IPS-15b (cell line): ENCODE measurements around the gene ANO4.

Experiments
- H3K27me3 ChIP-seq: one replicate; pipeline ENCODE4 v1.6.1; 2013; ENCODE audit warnings: low read length; ENCODE audit not compliant: control insufficient read depth, insufficient read depth
- H3K36me3 ChIP-seq: one replicate; pipeline ENCODE4 v1.6.1; 2013; ENCODE audit warnings: low read length; ENCODE audit not compliant: control insufficient read depth, insufficient read depth
- H3K4me1 ChIP-seq: one replicate; pipeline ENCODE4 v1.6.1; 2013; ENCODE audit warnings: mild to moderate bottlenecking, low read length; ENCODE audit not compliant: control insufficient read depth, insufficient read depth
- H3K4me3 ChIP-seq: one replicate; pipeline ENCODE4 v1.5.1; 2013; ENCODE audit warnings: low read depth, low read length
- H3K9ac ChIP-seq: one replicate; pipeline ENCODE4 v1.6.1; 2013; ENCODE audit warnings: low read depth, mild to moderate bottlenecking, low read length
- H3K9me3 ChIP-seq: one replicate; pipeline ENCODE4 v1.6.1; 2013; ENCODE audit warnings: mild to moderate bottlenecking, low read length; ENCODE audit not compliant: control insufficient read depth, insufficient read depth

ANO4 gene

GRCh38 chr12:100895192-100895591 is 100.6 kb downstream of the ANO4 start:
- H3K36me3 ChIP-seq = no peaks in the 10 kb centered on the region
- no peaks in the 10 kb centered on the region for H3K27me3 ChIP-seq
- no peaks in the 10 kb centered on the region for H3K4me1 ChIP-seq
- no peaks in the 10 kb centered on the region for H3K9me3 ChIP-seq
- no peak overlapping the region for H3K4me3 ChIP-seq
- no peak overlapping the region for H3K9ac ChIP-seq

GRCh38 chr12:100896192-100896591 is 101.6 kb downstream of the ANO4 start:
- H3K4me3 ChIP-seq = no peak overlapping the region
- no peak overlapping the region for H3K9ac ChIP-seq
- no peaks in the 10 kb centered on the region for H3K4me1 ChIP-seq
- no peaks in the 10 kb centered on the region for H3K9me3 ChIP-seq
- no peaks in the 10 kb centered on the region for H3K27me3 ChIP-seq
- H3K36me3 ChIP-seq = no peaks in the 10 kb centered on the region

- no peaks in the 10 kb centered on the region for H3K36me3 ChIP-seq
- H3K4me1 ChIP-seq = no peaks in the 10 kb centered on the region
- H3K27me3 ChIP-seq = no peaks in the 10 kb centered on the region
- no peaks in the 10 kb centered on the region for H3K9me3 ChIP-seq
- H3K9ac ChIP-seq = no peak overlapping the region
- H3K4me3 ChIP-seq = no peak overlapping the region
These were observed 102.7 kb downstream of the ANO4 start for GRCh38 chr12:100897240-100897639.

GRCh38 chr12:100899301-100899700 is 104.7 kb downstream of the ANO4 start:
- Histone ChIP-seq H3K4me1 (no peaks in the 10 kb centered on the region), H3K9me3 (no peaks in the 10 kb centered on the region), H3K9ac (no peak overlapping the region), H3K27me3 (no peaks in the 10 kb centered on the region), H3K4me3 (no peak overlapping the region), H3K36me3 (no peaks in the 10 kb centered on the region)

- H3K4me1 ChIP-seq = no peaks in the 10 kb centered on the region
- no peak overlapping the region for H3K9ac ChIP-seq
- no peaks in the 10 kb centered on the region for H3K36me3 ChIP-seq
- H3K4me3 ChIP-seq = no peak overlapping the region
- no peaks in the 10 kb centered on the region for H3K27me3 ChIP-seq
- H3K9me3 ChIP-seq = no peaks in the 10 kb centered on the region
These were observed 106.2 kb downstream of the ANO4 start for GRCh38 chr12:100900808-100901207.

- H3K36me3 ChIP-seq = no peaks in the 10 kb centered on the region
- no peaks in the 10 kb centered on the region for H3K9me3 ChIP-seq
- no peak overlapping the region for H3K9ac ChIP-seq
- H3K4me3 ChIP-seq = no peak overlapping the region
- H3K27me3 ChIP-seq = no peaks in the 10 kb centered on the region
- no peaks in the 10 kb centered on the region for H3K4me1 ChIP-seq
These were observed 106.7 kb downstream of the ANO4 start for GRCh38 chr12:100901266-100901665.

- Histone ChIP-seq H3K4me3 (no peak overlapping the region), H3K9ac (no peak overlapping the region), H3K9me3 (no peaks in the 10 kb centered on the region), H3K4me1 (no peaks in the 10 kb centered on the region), H3K27me3 (no peaks in the 10 kb centered on the region), H3K36me3 (no peaks in the 10 kb centered on the region)
These were observed 109.7 kb downstream of the ANO4 start for GRCh38 chr12:100904270-100904669.

GRCh38 chr12:100908501-100908900 is 113.9 kb downstream of the ANO4 start:
- H3K9ac ChIP-seq = no peak overlapping the region
- no peak overlapping the region for H3K4me3 ChIP-seq
- H3K4me1 ChIP-seq = no peaks in the 10 kb centered on the region
- no peaks in the 10 kb centered on the region for H3K36me3 ChIP-seq
- no peaks in the 10 kb centered on the region for H3K27me3 ChIP-seq
- no peaks in the 10 kb centered on the region for H3K9me3 ChIP-seq

- Histone ChIP-seq H3K4me3 (no peak overlapping the region), H3K9me3 (no peaks in the 10 kb centered on the region), H3K36me3 (no peaks in the 10 kb centered on the region), H3K9ac (no peak overlapping the region), H3K27me3 (no peaks in the 10 kb centered on the region), H3K4me1 (no peaks in the 10 kb centered on the region)
These were observed 119.5 kb downstream of the ANO4 start for GRCh38 chr12:100913872-100914592.

- no peak overlapping the region for H3K4me3 ChIP-seq
- H3K9ac ChIP-seq = no peak overlapping the region
- H3K36me3 ChIP-seq = no peaks in the 10 kb centered on the region
- no peaks in the 10 kb centered on the region for H3K9me3 ChIP-seq
- H3K4me1 ChIP-seq = no peaks in the 10 kb centered on the region
- no peaks in the 10 kb centered on the region for H3K27me3 ChIP-seq
These were observed 124.5 kb downstream of the ANO4 start for GRCh38 chr12:100919116-100919515.

GRCh38 chr12:100920493-100920892 is 125.9 kb downstream of the ANO4 start:
- Histone ChIP-seq H3K27me3 (no peaks in the 10 kb centered on the region), H3K4me1 (no peaks in the 10 kb centered on the region), H3K9ac (no peak overlapping the region), H3K9me3 (no peaks in the 10 kb centered on the region), H3K36me3 (no peaks in the 10 kb centered on the region), H3K4me3 (no peak overlapping the region)

GRCh38 chr12:100926669-100927248 is 132.2 kb downstream of the ANO4 start:
- Histone ChIP-seq H3K36me3 (no peaks in the 10 kb centered on the region), H3K9me3 (no peaks in the 10 kb centered on the region), H3K9ac (no peak overlapping the region), H3K4me3 (no peak overlapping the region), H3K4me1 (no peaks in the 10 kb centered on the region), H3K27me3 (no peaks in the 10 kb centered on the region)
